ENCODE results near the gene ZDHHC15. TPM values are rescaled to one million over a fixed set of nuclear protein-coding genes. Genes with fewer than 3 reads are reported as not detected.
"Not testable (repeated sequence)": the region's sequence is repeated elsewhere in the genome, so short reads cannot be mapped to it uniquely, and the experiment has no call there.

ZDHHC15 gene
- total and polyA plus RNA-seq, 7 donors, result under 0.01 to 6.4 (median 2.5) TPM; not detected in 1

GRCh38 chrX:75365243-75365975 is 157.4 kb downstream of the ZDHHC15 start:
- H3K4me3 ChIP-seq, result no peak overlapping the region
- WGBS, 2 donors, result 83 to 97% methylated on average over 1 of the region's 1 CpG
- no peaks in the 10 kb centered on the region for H3K27me3 ChIP-seq
- no peak for DNase-seq
- no peaks in the 10 kb centered on the region for H3K4me1 ChIP-seq
- H3K27ac ChIP-seq, result no peak overlapping the region
- H3K36me3 ChIP-seq, result no peaks in the 10 kb centered on the region
- TF ChIP-seq POLR2A (IDR thresholded peaks at IDR 0.05) (no peak), POLR2AphosphoS5 (IDR thresholded peaks at IDR 0.05) (no peak), EP300 (IDR thresholded peaks at IDR 0.05) (no peak), CTCF (IDR thresholded peaks at IDR 0.05) (no peak)
- H3K9me3 ChIP-seq, result no peaks in the 10 kb centered on the region
- intact Hi-C loops (cut with DNase I), result no loop called here

GRCh38 chrX:75361788-75362187 is 161.0 kb downstream of the ZDHHC15 start:
- Histone ChIP-seq H3K9me3 (no peaks in the 10 kb centered on the region), H3K27ac (no peak overlapping the region), H3K4me1 (no peaks in the 10 kb centered on the region), H3K4me3 (no peak overlapping the region), H3K27me3 (no peaks in the 10 kb centered on the region), H3K36me3 (no peaks in the 10 kb centered on the region)
- DNase-seq, result no peak
- intact Hi-C loops (cut with DNase I), result no loop called here
- TF ChIP-seq POLR2AphosphoS5 (IDR thresholded peaks at IDR 0.05) (no peak), EP300 (IDR thresholded peaks at IDR 0.05) (no peak), CTCF (IDR thresholded peaks at IDR 0.05) (no peak), POLR2A (IDR thresholded peaks at IDR 0.05) (no peak)

- H3K27me3 ChIP-seq; DNase-seq; H3K36me3 ChIP-seq; H3K4me3 ChIP-seq; H3K4me1 ChIP-seq; intact Hi-C loops (cut with DNase I); H3K9me3 ChIP-seq; H3K27ac ChIP-seq: not testable (repeated sequence)
Observed at GRCh38 chrX:75348601-75349000, 174.2 kb downstream of the ZDHHC15 start.

GRCh38 chrX:75337525-75337924 is 185.3 kb downstream of the ZDHHC15 start:
- WGBS, 2 donors, result 46 to 48% methylated on average over 2 of the region's 2 CpGs
- H3K4me3 ChIP-seq, result no peak overlapping the region
- no peaks in the 10 kb centered on the region for H3K4me1 ChIP-seq
- no peak overlapping the region for H3K27ac ChIP-seq
- TF ChIP-seq POLR2AphosphoS5 (IDR thresholded peaks at IDR 0.05), result no peak
- TF ChIP-seq POLR2A (IDR thresholded peaks at IDR 0.05), result no peak
- TF ChIP-seq EP300 (IDR thresholded peaks at IDR 0.05), result no peak
- TF ChIP-seq CTCF (IDR thresholded peaks at IDR 0.05), result no peak
- DNase-seq, result no peak
- H3K27me3 ChIP-seq, result no peaks in the 10 kb centered on the region
- intact Hi-C loops (cut with DNase I), result no loop called here
- H3K36me3 ChIP-seq, result peaks cover 0 to under 1% (median 0%) of the 10 kb centered on the region in 4 donors
- peaks cover 0 to 3% (median 0%) of the 10 kb centered on the region in 4 donors for H3K9me3 ChIP-seq

- no peak for TF ChIP-seq CTCF (IDR thresholded peaks at IDR 0.05)
- TF ChIP-seq POLR2AphosphoS5 (IDR thresholded peaks at IDR 0.05), result no peak
- no peak for TF ChIP-seq POLR2A (IDR thresholded peaks at IDR 0.05)
- no peak for TF ChIP-seq EP300 (IDR thresholded peaks at IDR 0.05)
- Histone ChIP-seq H3K27me3 (no peaks in the 10 kb centered on the region), H3K4me3 (no peak overlapping the region), H3K9me3 (peaks cover 0 to 3% (median 0%) of the 10 kb centered on the region in 4 donors), H3K36me3 (peaks cover 0 to 4% (median 0%) of the 10 kb centered on the region in 4 donors), H3K4me1 (no peaks in the 10 kb centered on the region), H3K27ac (no peak overlapping the region)
- intact Hi-C loops (cut with DNase I), result no loop called here
- WGBS, 2 donors, result 97 to 99% methylated on average over 19 of the region's 19 CpGs
- DNase-seq, result no peak
Observed at GRCh38 chrX:75335127-75335458, 187.7 kb downstream of the ZDHHC15 start.

GRCh38 chrX:75334407-75335126 is 188.3 kb downstream of the ZDHHC15 start:
- H3K27ac ChIP-seq; H3K4me3 ChIP-seq; DNase-seq; intact Hi-C loops (cut with DNase I); H3K4me1 ChIP-seq; H3K9me3 ChIP-seq; H3K27me3 ChIP-seq; H3K36me3 ChIP-seq: not testable (repeated sequence)
- WGBS, 2 donors, result 97 to 98% methylated on average over 40 to 41 of the region's 41 CpGs

Data from sigmoid colon (tissue), 7 donors.